Hepatocyte (in vitro differentiated cells): ENCODE results near the gene ARHGAP15.

ENCODE experiments used
- EZH2phosphoT487 ChIP-seq: fragments of 200-600 bp; sonication (generic); IDR thresholded peaks from one replicate; pipeline ENCODE4 v1.6.1; 2018; ENCODE audit warnings: antibody characterized with exemption, mild to moderate bottlenecking, low read depth, moderate library complexity; ENCODE audit not compliant: unreplicated experiment, severe bottlenecking
- TF ChIP-seq, protein P1 (sequence below): fragments of 200-600 bp; sonication (generic); IDR thresholded peaks from 2 replicates; pipeline ENCODE4 v1.5.1; 2016; ENCODE audit warnings: antibody characterized with exemption, mild to moderate bottlenecking; ENCODE audit not compliant: poor library complexity

DNA sequence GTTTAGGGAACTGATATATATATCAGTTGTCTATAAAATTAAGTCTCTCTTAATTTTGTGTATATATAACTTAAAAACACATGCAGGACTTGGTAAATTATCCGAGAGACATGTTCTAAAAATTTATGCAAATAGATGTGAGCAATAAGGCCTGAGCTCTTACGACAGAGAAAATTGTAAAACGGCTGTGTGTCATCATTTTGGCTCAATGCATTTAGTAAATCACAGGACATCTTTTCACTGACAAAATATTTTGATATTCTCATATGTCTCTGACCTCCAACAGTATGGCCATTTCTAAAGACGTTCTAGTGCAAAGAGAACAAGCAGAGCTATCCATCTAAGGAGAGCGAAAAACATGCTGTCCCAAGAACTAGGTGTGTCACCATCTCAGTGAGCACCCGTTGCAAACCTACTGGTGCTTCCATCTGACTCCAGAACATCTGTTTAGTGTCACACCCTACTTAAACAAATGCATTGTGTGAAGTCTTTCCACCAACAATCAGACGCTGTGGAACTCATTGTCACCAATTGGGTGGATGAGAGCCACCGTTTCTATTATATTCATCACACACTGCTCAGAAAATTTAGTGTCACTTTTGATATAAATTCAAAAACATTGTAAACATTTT is 108.0 kb downstream of the ARHGAP15 start:
- TF ChIP-seq, protein P1, sequence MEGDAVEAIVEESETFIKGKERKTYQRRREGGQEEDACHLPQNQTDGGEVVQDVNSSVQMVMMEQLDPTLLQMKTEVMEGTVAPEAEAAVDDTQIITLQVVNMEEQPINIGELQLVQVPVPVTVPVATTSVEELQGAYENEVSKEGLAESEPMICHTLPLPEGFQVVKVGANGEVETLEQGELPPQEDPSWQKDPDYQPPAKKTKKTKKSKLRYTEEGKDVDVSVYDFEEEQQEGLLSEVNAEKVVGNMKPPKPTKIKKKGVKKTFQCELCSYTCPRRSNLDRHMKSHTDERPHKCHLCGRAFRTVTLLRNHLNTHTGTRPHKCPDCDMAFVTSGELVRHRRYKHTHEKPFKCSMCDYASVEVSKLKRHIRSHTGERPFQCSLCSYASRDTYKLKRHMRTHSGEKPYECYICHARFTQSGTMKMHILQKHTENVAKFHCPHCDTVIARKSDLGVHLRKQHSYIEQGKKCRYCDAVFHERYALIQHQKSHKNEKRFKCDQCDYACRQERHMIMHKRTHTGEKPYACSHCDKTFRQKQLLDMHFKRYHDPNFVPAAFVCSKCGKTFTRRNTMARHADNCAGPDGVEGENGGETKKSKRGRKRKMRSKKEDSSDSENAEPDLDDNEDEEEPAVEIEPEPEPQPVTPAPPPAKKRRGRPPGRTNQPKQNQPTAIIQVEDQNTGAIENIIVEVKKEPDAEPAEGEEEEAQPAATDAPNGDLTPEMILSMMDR = no peak
- TF ChIP-seq EZH2phosphoT487 = no peak
